SK-N-SH (cell line): Measurements from ENCODE around the gene EOGT.

Experiments
- YY1 ChIP-seq: IDR thresholded peaks from 2 replicates; pipeline ENCODE4 v1.4.0; 2012; ENCODE audit warnings: low read depth, mild to moderate bottlenecking
- TF ChIP-seq, protein P1 (sequence below): fragments of 200-600 bp; sonication (generic); IDR thresholded peaks from 2 replicates; pipeline ENCODE4 v1.6.1; 2017; ENCODE audit warnings: antibody characterized with exemption, mild to moderate bottlenecking, moderate library complexity

DNA sequence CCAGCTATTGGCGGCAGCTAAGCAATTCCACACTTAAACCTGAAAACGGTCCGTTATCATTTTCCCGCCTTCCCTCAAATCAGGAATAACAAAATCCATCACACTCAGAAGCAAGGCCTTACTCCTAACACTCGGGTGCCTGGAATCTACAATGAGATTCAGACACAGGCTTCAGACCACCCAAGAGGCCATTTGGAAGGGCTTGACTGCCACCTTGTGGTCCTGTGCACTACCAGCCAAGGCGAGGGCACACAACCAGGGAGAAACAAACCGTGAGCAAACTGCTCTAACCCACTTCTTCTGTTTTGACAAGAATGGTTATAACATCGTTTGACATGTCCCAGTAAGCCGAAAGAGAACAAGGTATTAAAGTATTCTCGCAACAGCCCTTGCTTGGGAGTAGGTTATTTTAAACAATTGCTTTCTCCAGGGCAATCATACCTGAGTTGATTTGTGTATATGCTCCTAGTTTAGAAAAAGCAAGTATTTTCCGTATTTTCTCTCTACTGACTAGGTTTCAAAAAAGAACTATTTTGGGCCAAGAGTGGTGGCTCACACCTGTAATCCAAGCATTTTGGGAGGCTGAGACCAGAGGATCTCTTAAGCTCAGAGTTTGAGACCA, 41.0 kb downstream of the EOGT start:
- TF ChIP-seq YY1 = no peak
- TF ChIP-seq, protein P1, sequence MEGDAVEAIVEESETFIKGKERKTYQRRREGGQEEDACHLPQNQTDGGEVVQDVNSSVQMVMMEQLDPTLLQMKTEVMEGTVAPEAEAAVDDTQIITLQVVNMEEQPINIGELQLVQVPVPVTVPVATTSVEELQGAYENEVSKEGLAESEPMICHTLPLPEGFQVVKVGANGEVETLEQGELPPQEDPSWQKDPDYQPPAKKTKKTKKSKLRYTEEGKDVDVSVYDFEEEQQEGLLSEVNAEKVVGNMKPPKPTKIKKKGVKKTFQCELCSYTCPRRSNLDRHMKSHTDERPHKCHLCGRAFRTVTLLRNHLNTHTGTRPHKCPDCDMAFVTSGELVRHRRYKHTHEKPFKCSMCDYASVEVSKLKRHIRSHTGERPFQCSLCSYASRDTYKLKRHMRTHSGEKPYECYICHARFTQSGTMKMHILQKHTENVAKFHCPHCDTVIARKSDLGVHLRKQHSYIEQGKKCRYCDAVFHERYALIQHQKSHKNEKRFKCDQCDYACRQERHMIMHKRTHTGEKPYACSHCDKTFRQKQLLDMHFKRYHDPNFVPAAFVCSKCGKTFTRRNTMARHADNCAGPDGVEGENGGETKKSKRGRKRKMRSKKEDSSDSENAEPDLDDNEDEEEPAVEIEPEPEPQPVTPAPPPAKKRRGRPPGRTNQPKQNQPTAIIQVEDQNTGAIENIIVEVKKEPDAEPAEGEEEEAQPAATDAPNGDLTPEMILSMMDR = peak; percentile 87
